Measurements from ENCODE around the gene ZNF569.
"Not testable (repeated sequence)": the region's sequence is repeated elsewhere in the genome, so short reads cannot be mapped to it uniquely, and the experiment has no call there.

The ZNF569 gene

DNA sequence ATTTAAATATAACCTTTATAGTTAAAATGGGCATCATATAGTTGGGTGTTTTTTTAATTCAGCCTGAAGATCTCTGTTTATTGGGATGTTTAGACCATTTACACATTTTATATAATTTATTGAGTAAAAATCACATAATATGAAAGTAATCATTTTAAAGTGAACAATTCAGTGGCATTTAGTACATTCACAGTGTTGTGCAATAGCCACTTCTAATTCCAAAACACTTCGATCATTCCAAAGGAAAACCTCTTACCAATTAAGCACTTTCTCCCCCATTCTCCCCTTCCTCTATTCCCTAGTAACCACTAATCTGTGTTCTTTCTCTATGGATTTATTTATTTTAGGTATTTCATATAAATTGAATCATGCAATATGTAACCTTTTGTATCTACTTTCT lies 66.2 kb downstream of the ZNF569 start:
- DNase-seq (ENCODE audit: low spot score), result no peak

GRCh38 chr19:37391399-37391798 lies 75.8 kb downstream of the ZNF569 start:
- not testable (repeated sequence) for DNase-seq (ENCODE audit: low spot score)

GRCh38 chr19:37389234-37389633 lies 78.0 kb downstream of the ZNF569 start:
- no peak for DNase-seq (ENCODE audit: low spot score)

- DNase-seq (ENCODE audit: low spot score), result peak; percentile 98
Measured at GRCh38 chr19:37370880-37371661, 96.2 kb downstream of the ZNF569 start, which contains the start of gene ZNF527. ZNF527 (plus strand) TSS chr19:37371099; CDS start chr19:37374199, 3,100 bp downstream.

- DNase-seq (ENCODE audit: low spot score), result not testable (repeated sequence)
Measured at GRCh38 chr19:37370386-37370879, 96.8 kb downstream of the ZNF569 start.

DNA sequence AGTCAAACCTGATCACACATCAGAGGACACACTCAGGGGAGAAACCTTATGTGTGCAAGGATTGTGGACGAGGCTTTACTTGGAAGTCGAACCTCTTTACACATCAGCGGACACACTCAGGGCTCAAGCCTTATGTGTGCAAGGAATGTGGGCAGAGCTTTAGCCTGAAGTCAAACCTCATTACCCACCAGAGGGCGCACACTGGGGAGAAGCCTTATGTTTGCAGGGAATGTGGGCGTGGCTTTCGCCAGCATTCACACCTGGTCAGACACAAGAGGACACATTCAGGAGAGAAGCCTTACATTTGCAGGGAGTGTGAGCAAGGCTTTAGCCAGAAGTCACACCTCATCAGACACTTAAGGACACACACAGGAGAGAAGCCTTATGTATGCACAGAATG lies 104.5 kb downstream of the ZNF569 start:
- no peak for DNase-seq (ENCODE audit: low spot score)

GRCh38 chr19:37361994-37362393 lies 105.2 kb downstream of the ZNF569 start:
- peak; percentile 13 for DNase-seq (ENCODE audit: low spot score)
